Mesenchymal stem cell (in vitro differentiated cells and primary cell): ENCODE data around the gene PIP4P1.

Source experiments
- DNase-seq: peaks from one replicate; pipeline ENCODE4 v3.0.0-alpha.2; 2013
- H2AFZ ChIP-seq: one replicate; pipeline ENCODE4 v1.6.1; 2013; ENCODE audit warnings: low read depth, mild to moderate bottlenecking, control low read depth, inconsistent platforms, low read length, moderate library complexity
- H2AK5ac ChIP-seq: 2 replicates; pipeline ENCODE4 v1.6.1; 2013; ENCODE audit warnings: low read length, moderate library complexity, mild to moderate bottlenecking, inconsistent platforms; ENCODE audit not compliant: severe bottlenecking
- H2BK120ac ChIP-seq: one replicate; pipeline ENCODE4 v1.6.1; 2013; ENCODE audit warnings: low read depth, mild to moderate bottlenecking, inconsistent platforms, low read length, moderate library complexity
- H2BK12ac ChIP-seq, 2 experiments: one replicate each; pipeline ENCODE4 v1.6.1; 2013; ENCODE audit warnings: inconsistent platforms in 2 of 2, low read length in 2 of 2, mild to moderate bottlenecking in 2 of 2, moderate library complexity in 2 of 2, control low read depth in 1 of 2
- H2BK15ac ChIP-seq: one replicate; pipeline ENCODE4 v1.6.1; 2013; ENCODE audit warnings: mild to moderate bottlenecking, low read depth, inconsistent platforms; ENCODE audit not compliant: poor library complexity, severe bottlenecking
- H2BK5ac ChIP-seq: 2 replicates; pipeline ENCODE4 v1.6.1; 2013; ENCODE audit warnings: low read depth, mild to moderate bottlenecking, low read length, control low read depth, inconsistent platforms; ENCODE audit not compliant: poor library complexity, severe bottlenecking
- H3K14ac ChIP-seq, 2 experiments: one replicate each; pipeline ENCODE4 v1.6.1; 2013; ENCODE audit warnings: inconsistent platforms in 2 of 2, low read length in 2 of 2, control low read depth in 1 of 2, mild to moderate bottlenecking in 1 of 2, moderate library complexity in 1 of 2
- H3K18ac ChIP-seq, 2 experiments: one replicate each; pipeline ENCODE4 v1.6.1; 2013; ENCODE audit warnings: inconsistent platforms in 2 of 2, low read length in 2 of 2, control low read depth in 1 of 2, low read depth in 1 of 2, mild to moderate bottlenecking in 1 of 2
- H3K23ac ChIP-seq, 2 experiments: one replicate each; pipeline ENCODE4 v1.6.1; 2013; ENCODE audit warnings: inconsistent platforms in 2 of 2, low read length in 2 of 2, mild to moderate bottlenecking in 2 of 2, moderate library complexity in 2 of 2, control low read depth in 1 of 2
- H3K27ac ChIP-seq: 2 replicates; pipeline ENCODE4 v1.5.1; 2013; ENCODE audit warnings: mild to moderate bottlenecking, moderate library complexity, low read length, control low read depth, inconsistent platforms; ENCODE audit not compliant: poor library complexity, severe bottlenecking
- H3K27me3 ChIP-seq, 2 experiments: 2 replicates each; pipeline versions ENCODE4 v1.6.1 to v1.7.0; 2013; ENCODE audit warnings: low read length in 2 of 2, mild to moderate bottlenecking in 2 of 2, moderate library complexity in 2 of 2, control low read depth in 1 of 2, inconsistent platforms in 1 of 2; ENCODE audit not compliant: control insufficient read depth in 1 of 2, insufficient read depth in 1 of 2
- H3K36me3 ChIP-seq, 2 experiments: 2 replicates each; pipeline versions ENCODE4 v1.6.1 to v1.7.0; 2013; ENCODE audit warnings: low read length in 2 of 2, control low read depth in 1 of 2, inconsistent platforms in 1 of 2, low read depth in 1 of 2, mild to moderate bottlenecking in 1 of 2; ENCODE audit not compliant: insufficient read depth in 2 of 2, control insufficient read depth in 1 of 2
- H3K4ac ChIP-seq, 2 experiments: one replicate each; pipeline ENCODE4 v1.6.1; 2013; ENCODE audit warnings: inconsistent platforms in 2 of 2, low read length in 2 of 2, mild to moderate bottlenecking in 2 of 2, moderate library complexity in 2 of 2, control low read depth in 1 of 2, low read depth in 1 of 2
- H3K4me1 ChIP-seq: 2 replicates; pipeline ENCODE4 v1.6.1; 2013; ENCODE audit warnings: low read depth, low read length, control low read depth; ENCODE audit not compliant: control insufficient read depth, insufficient read depth
- H3K4me2 ChIP-seq: 2 replicates; pipeline ENCODE4 v1.6.1; 2013; ENCODE audit warnings: low read length, mild to moderate bottlenecking, inconsistent platforms; ENCODE audit not compliant: poor library complexity, severe bottlenecking
- H3K4me3 ChIP-seq, 2 experiments: 2 replicates each; pipeline versions ENCODE4 v1.5.1 to v1.7.0; 2013; ENCODE audit warnings: low read length in 2 of 2, mild to moderate bottlenecking in 2 of 2, control low read depth in 1 of 2, low read depth in 1 of 2; ENCODE audit not compliant: insufficient read depth in 1 of 2
- H3K79me1 ChIP-seq: replicated peaks from 2 replicates; pipeline ENCODE4 v1.6.1; 2013; ENCODE audit warnings: mild to moderate bottlenecking, control low read depth, low read length, inconsistent platforms; ENCODE audit not compliant: poor library complexity, severe bottlenecking
- H3K9ac ChIP-seq: 2 replicates; pipeline ENCODE4 v1.7.0; 2013; ENCODE audit warnings: mild to moderate bottlenecking, low read length, moderate library complexity
- H3K9me3 ChIP-seq: 2 replicates; pipeline ENCODE4 v1.7.0; 2013; ENCODE audit warnings: mild to moderate bottlenecking, low read length; ENCODE audit not compliant: control insufficient read depth
- H4K8ac ChIP-seq: one replicate; pipeline ENCODE4 v1.6.1; 2013; ENCODE audit warnings: inconsistent platforms, mild to moderate bottlenecking, low read length, moderate library complexity
- H4K91ac ChIP-seq: one replicate; pipeline ENCODE4 v1.6.1; 2013; ENCODE audit warnings: mild to moderate bottlenecking, low read length, inconsistent platforms
- WGBS: methylation state at CpG from one replicate; pipeline ENCODE4 v1.1.7; 2013; ENCODE audit warnings: mixed read lengths; 5-methylcytosine and 5-hydroxymethylcytosine counted together

PIP4P1 gene

DNA sequence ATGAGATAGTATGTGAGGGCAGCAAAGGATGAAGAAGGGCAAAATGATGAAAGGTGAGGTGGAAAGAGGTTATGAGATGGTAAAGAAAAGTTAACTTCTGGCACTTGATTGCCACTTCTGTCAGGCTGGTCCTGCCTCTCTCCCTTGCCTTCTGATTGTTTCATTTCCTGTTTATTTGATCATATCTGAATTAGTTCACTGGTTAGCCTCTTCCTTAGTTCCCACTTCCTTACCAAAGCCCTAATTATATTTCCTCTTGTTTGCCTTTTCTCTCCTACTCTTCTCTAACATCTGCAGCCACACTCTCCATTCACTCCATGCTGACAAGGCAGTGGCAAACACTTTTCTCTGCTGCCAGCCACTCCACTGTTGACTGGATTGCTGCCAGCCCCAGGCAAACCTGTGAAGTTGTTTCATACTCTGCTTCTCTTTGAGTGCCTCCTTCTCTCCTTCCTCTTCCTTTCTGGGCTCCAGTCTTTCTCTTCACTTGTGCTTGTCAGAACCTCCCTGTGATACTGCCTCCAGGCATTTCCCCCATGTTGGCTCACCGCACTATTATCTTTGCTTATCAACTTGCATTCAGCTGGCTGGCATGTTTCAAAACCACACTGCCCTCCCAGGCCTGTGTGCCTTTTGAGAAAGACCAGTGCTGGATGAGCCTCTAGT, 16.1 kb upstream of the PIP4P1 start:
- H3K9me3 ChIP-seq: no peaks in the 10 kb centered on the region
- peak overlapping the region; percentile 59 for H4K8ac ChIP-seq
- H3K4me2 ChIP-seq: no peak overlapping the region
- no peak overlapping the region for H2BK5ac ChIP-seq
- no peaks in the 10 kb centered on the region for H3K4me1 ChIP-seq
- no peak overlapping the region for H3K27ac ChIP-seq
- no peak overlapping the region for H2AK5ac ChIP-seq
- H3K27me3 ChIP-seq: no peaks in the 10 kb centered on the region
- H3K18ac ChIP-seq: no peak overlapping the region
- H3K9ac ChIP-seq: no peak overlapping the region
- WGBS: 46% methylated on average over 1 of the region's 1 CpG
- no peak overlapping the region for H2BK120ac ChIP-seq
- no peak overlapping the region for H3K23ac ChIP-seq
- H3K4ac ChIP-seq: no peak overlapping the region
- peaks cover 16% of the 10 kb centered on the region for H3K79me1 ChIP-seq
- no peak overlapping the region for H4K91ac ChIP-seq
- H3K36me3 ChIP-seq: peaks cover 34 to 72% of the 10 kb centered on the region in 2 experiments
- no peak overlapping the region for H2BK12ac ChIP-seq
- no peak overlapping the region for H3K4me3 ChIP-seq
- no peak overlapping the region for H2AFZ ChIP-seq
- H3K14ac ChIP-seq: no peak overlapping the region
- H2BK15ac ChIP-seq: no peak overlapping the region
- DNase-seq: peak; percentile 76

DNA sequence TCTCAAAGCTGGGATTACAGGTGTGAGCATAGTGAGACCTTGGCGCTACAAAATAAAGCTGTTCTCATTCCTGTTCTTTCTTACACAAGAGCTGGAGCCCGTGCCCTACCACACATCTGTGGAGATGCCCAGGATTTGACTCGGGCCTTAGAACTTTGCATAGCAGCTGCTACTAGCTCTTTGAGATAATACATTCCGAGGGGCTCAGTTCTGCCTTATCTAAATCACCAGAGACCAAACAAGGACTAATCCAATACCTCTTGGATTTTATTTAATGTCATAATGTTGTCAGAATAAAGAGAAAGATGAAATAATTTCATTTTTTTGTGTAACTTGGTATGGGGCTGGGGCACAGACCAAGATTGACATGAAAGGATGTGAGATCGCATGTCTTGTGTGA, 15.5 kb upstream of the PIP4P1 start:
- no peak overlapping the region for H3K4ac ChIP-seq
- no peak overlapping the region for H3K14ac ChIP-seq
- H3K27ac ChIP-seq: no peak overlapping the region
- DNase-seq: no peak
- no peak overlapping the region for H2BK120ac ChIP-seq
- no peaks in the 10 kb centered on the region for H3K27me3 ChIP-seq
- no peak overlapping the region for H2BK12ac ChIP-seq
- H3K4me3 ChIP-seq: no peak overlapping the region
- no peak overlapping the region for H3K4me2 ChIP-seq
- H2AFZ ChIP-seq: no peak overlapping the region
- H3K79me1 ChIP-seq: peaks cover 21% of the 10 kb centered on the region
- H4K8ac ChIP-seq: no peak overlapping the region
- H3K9me3 ChIP-seq: no peaks in the 10 kb centered on the region
- peaks cover 34 to 76% of the 10 kb centered on the region in 2 experiments for H3K36me3 ChIP-seq
- no peak overlapping the region for H2AK5ac ChIP-seq
- no peak overlapping the region for H3K9ac ChIP-seq
- H3K4me1 ChIP-seq: no peaks in the 10 kb centered on the region
- no peak overlapping the region for H2BK15ac ChIP-seq
- 90% methylated on average over 4 of the region's 5 CpGs for WGBS
- H3K18ac ChIP-seq: no peak overlapping the region
- H4K91ac ChIP-seq: no peak overlapping the region
- H3K23ac ChIP-seq: no peak overlapping the region
- H2BK5ac ChIP-seq: no peak overlapping the region

DNA sequence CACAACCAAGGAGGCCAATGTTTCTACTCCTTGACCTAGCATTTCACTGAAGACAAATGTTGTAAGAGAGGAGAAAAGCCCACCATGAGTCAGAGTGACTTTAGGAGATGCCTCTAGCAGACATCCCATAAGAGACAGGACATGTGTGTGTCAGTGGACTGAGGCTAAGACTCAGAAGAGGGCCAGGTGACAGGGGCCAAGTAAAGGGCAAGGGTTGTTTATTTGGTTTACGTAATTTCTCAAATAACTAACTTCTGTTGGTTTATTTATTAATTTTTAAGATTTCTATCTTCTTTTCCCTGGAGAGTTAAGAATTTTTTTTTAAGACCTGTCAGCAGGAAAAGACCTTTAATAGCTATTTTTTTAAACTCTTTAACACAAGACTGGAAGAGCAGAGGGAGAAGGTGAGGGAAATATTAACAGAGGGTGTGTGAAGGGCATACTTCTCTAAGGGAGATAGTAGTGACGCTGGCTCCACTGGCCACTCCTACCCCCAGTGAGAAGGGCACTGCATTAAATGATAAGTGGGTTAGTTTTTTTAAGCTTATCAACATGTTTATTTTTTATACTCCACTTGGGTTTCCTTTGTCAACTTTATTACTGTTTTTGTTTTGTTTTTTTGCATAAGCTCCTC, 11.4 kb upstream of the PIP4P1 start:
- H3K4me1 ChIP-seq: peaks cover 5% of the 10 kb centered on the region
- no peak overlapping the region for H3K4ac ChIP-seq
- no peaks in the 10 kb centered on the region for H3K27me3 ChIP-seq
- H3K4me2 ChIP-seq: no peak overlapping the region
- H3K79me1 ChIP-seq: peaks cover 22% of the 10 kb centered on the region
- H3K36me3 ChIP-seq: peaks cover 31 to 57% of the 10 kb centered on the region in 2 experiments
- no peak overlapping the region for H4K91ac ChIP-seq
- H2AFZ ChIP-seq: no peak overlapping the region
- no peak overlapping the region for H2AK5ac ChIP-seq
- no peak overlapping the region for H3K4me3 ChIP-seq
- no peak overlapping the region for H3K9ac ChIP-seq
- no peak overlapping the region for H3K23ac ChIP-seq
- H3K14ac ChIP-seq: no peak overlapping the region
- no peak overlapping the region for H2BK12ac ChIP-seq
- DNase-seq: no peak
- no peak overlapping the region for H3K18ac ChIP-seq
- no peak overlapping the region for H4K8ac ChIP-seq
- no peak overlapping the region for H2BK5ac ChIP-seq
- H3K27ac ChIP-seq: no peak overlapping the region
- H2BK120ac ChIP-seq: no peak overlapping the region
- no peaks in the 10 kb centered on the region for H3K9me3 ChIP-seq
- H2BK15ac ChIP-seq: no peak overlapping the region
- 100% methylated on average over 1 of the region's 2 CpGs for WGBS

DNA sequence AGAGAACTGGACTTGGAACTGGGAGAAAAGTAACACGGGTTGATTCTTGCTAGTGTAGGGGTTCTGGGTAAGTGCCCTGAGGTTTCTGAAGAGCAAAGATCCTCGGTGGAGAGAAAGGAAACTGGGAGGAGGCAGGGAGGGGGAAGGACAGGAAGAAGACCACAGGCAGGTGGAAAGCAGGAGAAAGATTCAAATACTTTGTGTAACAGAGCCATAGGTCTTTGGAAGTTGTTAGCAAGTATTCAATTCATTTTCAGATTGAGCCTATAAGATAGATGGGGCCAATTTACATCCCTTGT, 9.3 kb upstream of the PIP4P1 start:
- no peak for DNase-seq
- Histone ChIP-seq H3K4me1 (peaks cover 5% of the 10 kb centered on the region), H4K91ac (no peak overlapping the region), H3K14ac (no peak overlapping the region), H2AFZ (no peak overlapping the region), H3K4me2 (peak overlapping the region; percentile 67), H3K18ac (no peak overlapping the region), H2BK12ac (no peak overlapping the region), H3K4me3 (peak overlapping the region in 1 of 2 experiments; percentile 96), H3K79me1 (peaks cover 18% of the 10 kb centered on the region), H3K9me3 (no peaks in the 10 kb centered on the region), H3K9ac (peak overlapping the region; percentile 96), H2BK5ac (no peak overlapping the region), H2BK15ac (no peak overlapping the region), H2BK120ac (no peak overlapping the region), H4K8ac (no peak overlapping the region), H3K23ac (no peak overlapping the region), H3K36me3 (peaks cover 16 to 36% of the 10 kb centered on the region in 2 experiments), H3K4ac (no peak overlapping the region), H3K27ac (no peak overlapping the region), H3K27me3 (no peaks in the 10 kb centered on the region), H2AK5ac (no peak overlapping the region)
- 2% methylated on average over 2 of the region's 2 CpGs for WGBS
